GM21360 (cell line): ENCODE results near the gene MTHFSD.

Source experiments
- ATAC-seq: cut with Tn5 transposase; IDR thresholded peaks from one replicate; pipeline ENCODE4 v1.9.1; 2021; ENCODE audit warnings: mild to moderate bottlenecking, moderate library complexity; ENCODE audit not compliant: unreplicated experiment

Gene MTHFSD

DNA sequence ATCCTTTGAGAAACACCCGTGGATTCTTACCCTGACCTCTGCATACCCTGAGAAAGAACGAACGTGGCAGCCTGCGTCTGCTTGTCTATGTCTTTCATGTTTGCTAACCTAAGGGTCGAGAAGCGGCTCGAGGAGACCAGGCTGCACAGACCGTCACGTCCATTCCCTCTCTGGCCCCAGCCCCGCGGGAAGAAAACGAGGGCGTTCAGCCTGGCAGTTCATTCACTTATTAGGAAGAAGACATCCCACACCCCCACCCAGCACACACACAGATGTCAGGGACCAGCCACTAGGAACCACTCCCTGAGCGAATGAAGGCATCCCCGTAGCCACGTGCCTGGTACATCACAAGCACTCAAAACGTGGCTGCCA, 655 bp upstream of the MTHFSD start:
- ATAC-seq: no peak

DNA sequence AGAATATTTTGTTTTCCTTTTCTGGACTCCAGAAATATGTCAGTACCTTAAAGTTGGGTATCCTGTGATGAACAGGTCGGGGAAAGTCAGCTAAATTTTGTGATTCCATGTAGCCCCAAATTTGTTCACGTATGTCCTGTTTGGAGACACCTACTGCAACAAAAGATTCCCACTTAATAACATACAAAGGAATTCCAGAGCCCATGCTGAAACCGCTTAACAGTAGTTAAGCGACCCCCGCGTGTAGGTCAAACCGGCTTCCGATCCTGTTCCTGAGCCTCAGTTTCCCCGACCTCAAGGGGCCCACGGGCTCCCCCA, 477 bp downstream of the MTHFSD start:
- no peak for ATAC-seq

DNA sequence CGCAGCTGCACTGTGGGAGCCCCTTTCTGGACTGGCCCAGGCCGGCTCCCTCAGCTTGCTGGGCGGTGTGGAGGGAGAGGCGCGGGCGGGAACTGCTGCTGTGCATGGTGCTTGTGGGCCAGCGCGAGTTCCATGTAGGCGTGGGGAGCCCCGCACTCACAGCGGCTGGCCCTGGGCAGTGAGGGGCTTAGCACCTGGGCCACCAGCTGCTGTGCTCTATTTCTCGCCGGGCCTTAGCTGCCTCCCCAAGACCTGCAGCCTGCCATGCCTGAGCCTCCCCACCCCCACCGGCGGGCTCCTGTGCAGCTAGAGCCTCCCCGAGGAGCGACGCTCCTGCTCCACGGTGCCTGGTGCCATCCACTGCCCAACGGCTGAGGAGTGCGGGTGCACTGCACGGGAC, 1.7 kb downstream of the MTHFSD start:
- ATAC-seq: no peak

DNA sequence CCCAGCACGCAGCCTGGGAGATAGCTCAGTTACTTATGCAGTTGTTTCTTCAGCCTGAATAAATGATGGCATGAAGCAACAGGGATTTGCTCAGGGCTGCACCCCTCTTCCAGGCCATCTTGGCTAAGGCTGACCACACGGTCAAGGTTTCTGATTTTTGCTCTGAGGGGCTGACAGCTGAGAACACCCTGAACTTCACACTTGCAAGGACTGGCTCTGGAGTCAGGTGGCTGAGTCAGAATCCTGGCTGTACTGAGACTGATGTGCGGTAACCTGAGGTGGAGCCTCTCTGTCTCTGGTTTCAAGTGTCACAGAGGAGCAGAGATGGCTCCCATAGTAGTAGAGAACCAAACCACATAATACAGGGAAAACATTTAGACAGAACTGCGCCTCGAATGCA, 4.8 kb downstream of the MTHFSD start:
- no peak for ATAC-seq

GRCh38 chr16:86549893-86550190, 5.2 kb downstream of the MTHFSD start:
- no peak for ATAC-seq

DNA sequence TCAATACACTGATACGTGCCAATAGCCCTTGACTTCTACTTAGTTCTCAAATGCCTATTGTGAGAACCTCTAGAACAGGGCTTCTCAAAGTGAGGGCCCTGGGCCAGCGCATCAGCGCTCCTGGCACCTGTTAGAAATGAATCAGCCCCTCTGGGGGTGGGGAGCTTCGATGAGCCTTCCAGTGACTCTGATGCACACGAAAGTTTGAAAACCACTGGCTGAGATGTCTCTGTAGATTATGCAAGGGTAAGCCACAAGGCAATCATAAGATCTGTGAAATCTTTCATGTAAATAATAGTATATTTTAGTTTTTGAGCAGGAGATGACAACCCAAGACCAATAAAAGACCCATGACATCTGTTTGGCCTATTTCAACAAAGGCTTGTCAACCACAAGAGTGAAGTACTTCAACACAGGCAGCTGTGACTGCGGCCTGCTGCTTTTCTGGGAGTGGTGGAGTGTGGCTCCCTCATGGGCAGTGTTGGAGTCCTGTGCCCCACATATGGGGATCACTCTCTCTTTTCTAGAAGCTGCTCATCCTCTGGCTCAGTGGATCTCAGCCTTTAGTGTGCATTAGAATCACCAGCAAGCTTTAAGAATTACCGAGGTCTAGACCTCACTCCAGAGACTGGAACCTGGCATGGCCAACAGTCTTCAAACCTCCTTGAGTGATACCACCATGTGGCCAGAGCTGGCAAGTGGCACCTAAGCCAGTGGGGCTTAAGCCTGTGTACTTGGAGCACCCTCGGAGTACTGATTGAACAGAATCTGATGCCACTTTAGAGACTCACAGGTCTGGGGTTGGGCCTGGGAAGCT, 5.8 kb downstream of the MTHFSD start:
- ATAC-seq: no peak

GRCh38 chr16:86547286-86547685, 7.7 kb downstream of the MTHFSD start:
- no peak for ATAC-seq

DNA sequence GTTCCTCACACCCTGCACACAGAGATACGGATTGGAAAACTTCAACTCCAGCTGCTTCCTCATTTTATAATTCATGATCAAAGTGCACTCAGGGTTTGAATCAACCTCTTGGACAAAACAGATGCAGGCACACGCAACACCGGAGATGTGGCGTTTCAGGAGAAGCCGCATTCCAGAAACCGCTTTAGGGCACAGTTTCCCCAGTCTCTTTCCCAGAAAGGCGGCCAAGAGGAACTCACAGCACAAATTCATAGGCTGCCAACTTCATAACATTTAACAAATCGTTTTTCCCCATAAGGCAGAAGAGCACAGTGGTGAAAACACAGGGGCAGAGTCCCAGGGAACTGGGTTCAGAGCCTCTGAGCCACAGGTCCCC, 8.4 kb downstream of the MTHFSD start:
- ATAC-seq: no peak

GRCh38 chr16:86545954-86546637, 8.9 kb downstream of the MTHFSD start:
- ATAC-seq: no peak

GRCh38 chr16:86545481-86545880, 9.6 kb downstream of the MTHFSD start:
- ATAC-seq: no peak

GRCh38 chr16:86542756-86543750, 12.0 kb downstream of the MTHFSD start:
- ATAC-seq: no peak

- no peak for ATAC-seq
Measured at GRCh38 chr16:86541560-86541959, 13.5 kb downstream of the MTHFSD start.

- ATAC-seq: no peak
Measured at GRCh38 chr16:86540894-86541293, 14.1 kb downstream of the MTHFSD start.

- ATAC-seq: no peak
Measured at GRCh38 chr16:86538196-86538780, 16.7 kb downstream of the MTHFSD start.

DNA sequence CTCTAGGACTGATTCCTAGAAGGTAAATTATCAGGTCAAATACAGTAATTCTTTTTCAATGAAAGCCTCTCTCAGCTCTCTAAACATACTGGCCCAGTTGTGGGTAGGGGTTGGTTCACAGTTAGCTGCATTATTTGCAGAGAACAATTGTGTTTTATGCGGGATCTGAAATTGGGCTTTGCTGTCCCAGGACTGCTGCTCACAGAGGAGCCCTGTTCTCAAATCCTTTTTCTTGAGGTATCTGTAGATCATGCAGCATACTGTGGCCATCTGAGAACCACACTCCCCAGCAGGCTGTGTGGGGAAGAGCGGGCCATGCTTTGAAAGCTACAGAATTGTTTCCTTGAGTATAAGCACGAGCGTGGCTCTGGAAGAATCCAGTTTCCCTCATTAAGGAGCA, 17.5 kb downstream of the MTHFSD start:
- no peak for ATAC-seq

GRCh38 chr16:86536621-86537020, 18.4 kb downstream of the MTHFSD start:
- no peak for ATAC-seq

GRCh38 chr16:86534779-86535615, 20.0 kb downstream of the MTHFSD start:
- no peak for ATAC-seq

DNA sequence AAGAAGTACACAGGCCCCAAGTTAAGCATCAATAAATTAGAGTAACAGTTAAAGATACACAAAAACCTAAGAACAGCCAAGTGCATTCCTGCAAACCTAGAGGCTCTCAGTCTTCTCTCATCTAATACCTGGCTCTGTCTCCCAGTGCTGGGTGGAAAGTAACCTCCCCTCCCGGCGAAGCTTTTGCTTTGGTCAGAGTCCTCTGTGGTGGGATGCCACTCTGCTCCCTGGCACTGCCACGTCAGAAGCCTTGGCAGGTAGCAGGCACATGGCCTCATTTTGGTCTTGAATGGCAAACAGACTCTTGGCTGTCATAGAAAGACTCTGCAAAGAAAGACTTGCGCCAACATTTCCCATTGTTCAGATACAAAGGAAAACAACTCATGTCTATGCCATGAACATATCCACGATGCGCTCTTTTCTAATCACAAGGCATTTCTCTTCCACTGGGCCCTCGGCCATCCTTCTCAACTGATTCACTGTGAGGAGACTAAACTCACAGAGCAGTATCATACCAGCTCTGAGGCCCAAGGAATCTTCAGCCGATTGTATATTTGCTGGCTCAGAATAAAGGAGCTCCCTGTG, 21.2 kb downstream of the MTHFSD start:
- ATAC-seq: no peak

DNA sequence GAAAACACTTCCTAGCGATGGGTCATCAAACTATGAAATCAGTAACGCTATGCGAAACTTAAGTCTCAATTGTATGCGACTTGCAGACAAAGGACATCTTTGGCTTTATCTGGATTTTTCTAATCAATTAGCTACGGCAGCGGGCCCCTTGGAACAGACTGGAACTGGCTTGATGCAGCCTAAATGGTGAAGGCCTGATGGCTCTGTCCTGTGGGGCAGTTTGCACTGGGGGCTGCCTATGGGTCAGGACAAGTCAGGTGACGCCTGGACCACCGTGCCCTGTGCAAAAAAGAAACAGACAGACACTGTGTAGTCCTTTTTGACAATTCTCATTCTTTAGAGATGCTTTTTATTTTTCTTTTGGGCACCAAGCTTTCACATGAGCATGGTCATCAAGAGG, 22.0 kb downstream of the MTHFSD start:
- no peak for ATAC-seq

DNA sequence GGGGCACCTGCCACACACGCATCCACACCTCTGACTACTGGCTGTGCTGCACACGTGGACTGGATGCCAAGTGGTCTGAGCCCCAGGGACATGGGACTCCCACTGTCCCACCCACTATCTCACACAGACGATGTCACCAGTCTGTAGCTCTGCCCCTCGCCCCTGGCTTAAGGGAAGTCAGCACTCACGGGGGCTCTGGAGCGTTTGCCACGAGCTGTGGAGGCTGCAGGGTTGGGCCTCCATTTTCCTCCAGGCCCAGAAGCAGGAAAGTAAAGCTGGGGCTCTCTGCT, 22.6 kb downstream of the MTHFSD start:
- no peak for ATAC-seq
